Skeletal muscle cell (primary cell): Measurements from ENCODE around the gene TAF11L11.
"Not testable (repeated sequence)": the region's sequence is repeated elsewhere in the genome, so short reads cannot be mapped to it uniquely, and the experiment has no call there.

ENCODE experiments used
- DNase-seq: peaks from one replicate; pipeline ENCODE4 v3.0.0-alpha.2; 2010; ENCODE audit warnings: low read depth
- H3K4me3 ChIP-seq: 2 replicates; pipeline ENCODE4 v1.5.1; 2011; ENCODE audit warnings: low read depth, mild to moderate bottlenecking, control low read depth, low read length, moderate library complexity

The TAF11L11 gene

DNA sequence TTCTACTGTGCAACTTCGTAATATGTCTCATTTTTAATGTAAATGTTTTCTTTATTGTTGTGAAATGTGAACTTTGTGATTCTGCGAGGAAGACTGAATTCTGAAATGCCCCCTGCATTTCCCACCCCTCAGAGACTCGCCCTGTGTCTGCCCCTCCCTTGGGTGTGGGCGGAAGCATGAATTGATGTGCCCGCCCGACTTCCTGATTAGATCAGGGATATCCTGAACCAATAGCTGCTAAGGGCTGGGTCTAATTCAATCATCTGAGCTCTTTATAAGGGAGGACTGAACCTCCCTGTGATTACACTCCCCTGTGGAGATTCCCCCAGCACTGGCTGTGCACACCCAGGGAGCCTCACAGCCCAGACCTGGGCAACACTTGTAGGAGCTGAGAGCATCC, at the start of gene TAF11L11:
Gene TAF11L11, plus strand, starts transcription at position 304 of the 400 bp plus-strand sequence.
- not testable (repeated sequence) for DNase-seq, H3K4me3 ChIP-seq

DNA sequence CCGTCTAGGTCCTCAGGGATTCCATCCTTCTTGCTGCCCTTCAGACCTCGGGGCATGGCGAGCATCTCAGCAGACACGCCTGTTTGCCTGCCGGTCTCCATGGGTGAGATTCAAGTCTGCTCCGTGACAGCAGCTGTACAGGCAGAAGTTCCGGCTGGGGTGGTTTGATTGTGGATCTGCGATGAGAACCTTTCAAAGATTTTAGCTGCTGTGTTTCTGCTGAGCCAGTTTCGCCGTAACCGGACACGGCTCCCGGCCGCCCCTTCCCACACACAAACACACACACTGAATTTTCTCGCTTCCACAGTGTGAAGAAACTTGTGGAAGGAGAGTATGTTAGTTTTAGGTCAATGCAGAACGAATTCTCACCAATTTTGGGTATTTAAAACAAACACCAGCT, 18.3 kb upstream of the TAF11L11 start, which contains the start of gene TAF11L7:
Gene TAF11L7, minus strand, starts transcription at position 101 of the 400 bp plus-strand sequence.
- not testable (repeated sequence) for H3K4me3 ChIP-seq

DNA sequence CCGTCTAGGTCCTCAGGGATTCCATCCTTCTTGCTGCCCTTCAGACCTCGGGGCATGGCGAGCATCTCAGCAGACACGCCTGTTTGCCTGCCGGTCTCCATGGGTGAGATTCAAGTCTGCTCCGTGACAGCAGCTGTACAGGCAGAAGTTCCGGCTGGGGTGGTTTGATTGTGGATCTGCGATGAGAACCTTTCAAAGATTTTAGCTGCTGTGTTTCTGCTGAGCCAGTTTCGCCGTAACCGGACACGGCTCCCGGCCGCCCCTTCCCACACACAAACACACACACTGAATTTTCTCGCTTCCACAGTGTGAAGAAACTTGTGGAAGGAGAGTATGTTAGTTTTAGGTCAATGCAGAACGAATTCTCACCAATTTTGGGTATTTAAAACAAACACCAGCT, 13.1 kb upstream of the TAF11L11 start, which contains the start of gene TAF11L8:
Gene TAF11L8, minus strand, starts transcription at position 101 of the 400 bp plus-strand sequence.
- not testable (repeated sequence) for H3K4me3 ChIP-seq, DNase-seq

More for the DNA sequence above, 18.3 kb upstream of the TAF11L11 start, which contains the start of gene TAF11L7:
- not testable (repeated sequence) for DNase-seq

DNA sequence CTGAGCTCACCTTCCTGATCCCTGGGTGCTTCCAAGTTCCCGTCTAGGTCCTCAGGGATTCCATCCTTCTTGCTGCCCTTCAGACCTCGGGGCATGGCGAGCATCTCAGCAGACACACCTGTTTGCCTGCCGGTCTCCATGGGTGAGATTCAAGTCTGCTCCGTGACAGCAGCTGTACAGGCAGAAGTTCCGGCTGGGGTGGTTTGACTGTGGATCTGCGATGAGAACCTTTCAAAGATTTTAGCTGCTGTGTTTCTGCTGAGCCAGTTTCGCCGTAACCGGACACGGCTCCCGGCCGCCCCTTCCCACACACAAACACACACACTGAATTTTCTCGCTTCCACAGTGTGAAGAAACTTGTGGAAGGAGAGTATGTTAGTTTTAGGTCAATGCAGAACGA, 9.7 kb upstream of the TAF11L11 start, which contains the start of gene TAF11L9:
Gene TAF11L9, minus strand, starts transcription at position 140 of the 400 bp plus-strand sequence.
- H3K4me3 ChIP-seq, DNase-seq: not testable (repeated sequence)

DNA sequence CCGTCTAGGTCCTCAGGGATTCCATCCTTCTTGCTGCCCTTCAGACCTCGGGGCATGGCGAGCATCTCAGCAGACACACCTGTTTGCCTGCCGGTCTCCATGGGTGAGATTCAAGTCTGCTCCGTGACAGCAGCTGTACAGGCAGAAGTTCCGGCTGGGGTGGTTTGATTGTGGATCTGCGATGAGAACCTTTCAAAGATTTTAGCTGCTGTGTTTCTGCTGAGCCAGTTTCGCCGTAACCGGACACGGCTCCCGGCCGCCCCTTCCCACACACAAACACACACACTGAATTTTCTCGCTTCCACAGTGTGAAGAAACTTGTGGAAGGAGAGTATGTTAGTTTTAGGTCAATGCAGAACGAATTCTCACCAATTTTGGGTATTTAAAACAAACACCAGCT, 6.3 kb upstream of the TAF11L11 start, which contains the start of gene TAF11L10:
Gene TAF11L10, minus strand, starts transcription at position 101 of the 400 bp plus-strand sequence.
- not testable (repeated sequence) for H3K4me3 ChIP-seq, DNase-seq

DNA sequence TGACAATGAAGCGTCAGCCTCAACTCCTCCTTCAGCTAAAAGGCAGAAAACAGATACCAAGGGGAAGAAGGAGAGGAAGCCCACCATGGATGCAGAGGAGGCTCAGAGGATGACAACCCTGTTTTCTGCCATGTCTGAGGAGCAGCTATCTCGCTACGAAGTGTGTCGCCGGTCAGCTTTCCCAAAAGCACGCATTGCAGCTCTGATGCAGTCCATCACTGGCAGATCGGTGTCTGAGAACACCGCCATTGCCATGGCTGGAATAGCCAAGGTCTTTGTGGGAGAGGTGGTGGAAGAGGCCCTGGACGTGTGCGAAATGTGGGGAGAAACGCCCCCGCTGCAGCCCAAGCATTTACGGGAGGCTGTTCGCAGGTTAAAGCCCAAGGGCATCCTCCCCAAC, 968 bp downstream of the TAF11L11 start:
- no peak for DNase-seq
- no peak overlapping the region for H3K4me3 ChIP-seq

DNA sequence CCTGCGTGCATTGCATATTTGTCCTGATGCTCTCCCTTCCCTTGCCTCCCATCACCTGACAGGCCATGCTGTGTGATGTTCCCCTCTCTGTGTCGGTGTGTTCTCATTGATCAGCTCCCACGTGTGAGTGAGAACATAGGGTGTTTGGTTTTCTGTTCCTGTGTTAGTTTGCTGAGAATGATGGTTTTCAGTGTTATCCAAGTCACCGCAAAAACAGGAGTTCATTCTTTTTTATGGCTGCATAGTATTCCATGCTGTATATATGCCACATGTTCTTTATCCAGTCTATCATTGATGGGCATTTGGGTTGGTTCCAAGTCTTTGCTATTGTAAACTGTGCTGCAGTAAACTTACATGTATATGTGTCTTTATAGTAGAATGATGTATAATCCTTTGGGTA, 3.5 kb downstream of the TAF11L11 start:
- DNase-seq, H3K4me3 ChIP-seq: not testable (repeated sequence)

- DNase-seq, H3K4me3 ChIP-seq: not testable (repeated sequence)
These were observed 6.1 kb downstream of the TAF11L11 start, which contains the start of gene TAF11L12 for GRCh38 chr5:17610092-17610491. TAF11L12 (plus strand) TSS chr5:17610392.

GRCh38 chr5:17614872-17615605, 11.1 kb downstream of the TAF11L11 start:
- DNase-seq = no peak

DNA sequence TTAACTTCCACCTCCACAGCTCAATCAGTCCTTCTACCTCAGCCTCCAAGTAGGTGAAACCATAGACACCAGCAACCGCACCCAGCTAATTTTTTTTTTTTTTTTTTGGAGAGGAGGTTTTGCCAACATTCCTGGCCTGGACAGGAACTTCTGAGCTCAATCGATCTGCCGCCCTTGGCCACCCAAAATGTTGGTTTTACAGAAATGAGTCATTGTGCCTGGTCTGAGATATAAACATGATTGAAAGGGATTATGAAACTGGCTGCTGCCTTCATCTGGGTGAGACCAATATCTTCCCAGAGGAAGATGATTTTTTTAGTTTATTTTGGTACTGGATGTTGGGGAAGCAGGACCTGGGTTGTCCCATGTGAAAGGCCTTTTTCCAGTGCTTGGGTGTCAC, 15.4 kb downstream of the TAF11L11 start:
- no peak for DNase-seq
- H3K4me3 ChIP-seq = no peak overlapping the region

More at GRCh38 chr5:17614872-17615605, 11.1 kb downstream of the TAF11L11 start:
- no peak overlapping the region for H3K4me3 ChIP-seq

- no peak overlapping the region for H3K4me3 ChIP-seq
- no peak for DNase-seq
These were observed 16.6 kb downstream of the TAF11L11 start for GRCh38 chr5:17620627-17621026.

DNA sequence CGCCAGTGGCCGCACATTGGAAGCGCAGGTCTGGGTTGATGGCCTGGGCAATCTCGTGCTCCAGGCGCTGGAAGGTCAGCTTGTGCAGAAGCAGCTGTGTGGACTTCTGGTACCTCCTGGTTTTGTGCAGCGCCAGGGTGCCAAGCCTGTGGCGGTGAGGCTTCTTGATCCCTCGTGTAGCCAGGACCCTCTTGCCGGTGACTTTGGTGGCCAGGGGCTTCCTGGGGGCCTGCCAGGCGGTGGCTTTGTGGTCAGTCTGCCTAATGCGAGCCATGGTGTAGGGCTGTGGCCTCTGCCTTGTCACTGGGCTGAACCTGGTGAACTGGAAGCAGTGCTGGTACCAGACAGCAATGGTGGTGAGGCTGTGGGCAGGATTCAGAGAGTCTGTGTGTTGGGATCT, 21.7 kb downstream of the TAF11L11 start:
- no peak for DNase-seq
- H3K4me3 ChIP-seq = no peak overlapping the region

- not testable (repeated sequence) for DNase-seq, H3K4me3 ChIP-seq
These were observed 27.8 kb downstream of the TAF11L11 start, which contains the start of gene TAF11L13 for GRCh38 chr5:17631788-17632187. TAF11L13 (plus strand) TSS chr5:17632088.

GRCh38 chr5:17634160-17634559, 30.2 kb downstream of the TAF11L11 start, which contains the start of gene TAF11L14:
TAF11L14 (plus strand) TSS chr5:17634460.
- H3K4me3 ChIP-seq = no peak within 1 kb of the TSS
- DNase-seq = no peak

GRCh38 chr5:17649232-17649631, 45.2 kb downstream of the TAF11L11 start:
- DNase-seq, H3K4me3 ChIP-seq: not testable (repeated sequence)

GRCh38 chr5:17655201-17655759, 51.3 kb downstream of the TAF11L11 start:
- not testable (repeated sequence) for H3K4me3 ChIP-seq, DNase-seq
